PFSK-1 (cell line): ENCODE data around the gene SEMA3A.

Experiments
- FOXP2 ChIP-seq: optimal IDR thresholded peaks from 2 replicates; pipeline ENCODE3; 2011; ENCODE audit warnings: borderline replicate concordance, control low read depth, inconsistent platforms; ENCODE audit not compliant: insufficient read depth; ENCODE audit errors: extremely low read length, extremely low read depth
- TAF1 ChIP-seq: IDR thresholded peaks from 2 replicates; pipeline ENCODE4 v1.6.1; 2012; ENCODE audit warnings: low read length, control low read depth, borderline replicate concordance; ENCODE audit not compliant: insufficient read depth

DNA sequence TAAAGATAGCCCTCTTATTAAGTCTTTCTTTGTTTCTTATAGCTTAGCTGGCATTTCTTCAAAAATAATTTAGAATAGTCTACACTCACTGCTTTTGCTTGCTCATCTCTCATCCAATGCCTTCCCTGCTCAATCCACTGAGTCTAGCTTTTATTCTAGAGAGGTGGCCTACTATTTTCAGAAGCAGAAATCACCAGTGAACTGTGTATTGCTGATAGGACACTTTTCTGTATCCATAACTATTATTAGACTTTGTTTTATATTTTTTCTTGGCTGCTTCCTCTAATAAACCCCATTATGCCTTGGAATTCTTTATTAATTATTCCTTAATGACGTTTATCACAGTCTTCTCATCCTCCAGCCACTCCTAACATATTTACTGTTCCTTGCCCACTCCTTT lies 206.8 kb downstream of the SEMA3A start:
- TF ChIP-seq FOXP2 (no peak), TAF1 (no peak)
